PFSK-1 (cell line): ENCODE data around the gene SNTB2.

ENCODE experiments used
- FOXP2 ChIP-seq: optimal IDR thresholded peaks from 2 replicates; pipeline ENCODE3; 2011; ENCODE audit warnings: borderline replicate concordance, control low read depth, inconsistent platforms; ENCODE audit not compliant: insufficient read depth; ENCODE audit errors: extremely low read length, extremely low read depth
- POLR2AphosphoS5 ChIP-seq: IDR thresholded peaks from 2 replicates; pipeline ENCODE4 v1.6.1; 2012; ENCODE audit warnings: low read depth, mild to moderate bottlenecking, control low read depth, low read length, moderate library complexity
- REST ChIP-seq, 2 experiments: IDR thresholded peaks; 2 replicates each; pipeline versions ENCODE4 v1.6.1 to v1.8.0; 2011 to 2012; ENCODE audit warnings: low read depth in 2 of 2, low read length in 2 of 2, control low read depth in 1 of 2, inconsistent platforms in 1 of 2, mild to moderate bottlenecking in 1 of 2, moderate library complexity in 1 of 2; ENCODE audit not compliant: insufficient read depth in 1 of 2
- SIN3A ChIP-seq: IDR thresholded peaks from 2 replicates; pipeline ENCODE4 v1.6.1; 2012; ENCODE audit warnings: mild to moderate bottlenecking, low read length, moderate library complexity, borderline replicate concordance; ENCODE audit not compliant: insufficient read depth

- no peak; the same call in 1 of the 2 replicates for TF ChIP-seq POLR2AphosphoS5
- no peak for TF ChIP-seq REST (IDR thresholded peaks at IDR 0.05; ENCODE audit: insufficient read depth in 1 of 2, low read depth in 2 of 2, low read length in 2 of 2)
- no peak for TF ChIP-seq SIN3A
- TF ChIP-seq FOXP2 = no peak
Measured at GRCh38 chr16:69323415-69323814, 136.5 kb downstream of the SNTB2 start.
